Skeletal muscle satellite cell (primary cell): ENCODE results near the gene CCT7.
"Not testable (repeated sequence)": the region's sequence is repeated elsewhere in the genome, so short reads cannot be mapped to it uniquely, and the experiment has no call there.

Experiments
- H3K27me3 ChIP-seq: 2 replicates; pipeline ENCODE4 v1.7.0; 2013; ENCODE audit warnings: low read length; ENCODE audit not compliant: control insufficient read depth, insufficient read depth
- H3K36me3 ChIP-seq: 2 replicates; pipeline ENCODE4 v1.7.0; 2013; ENCODE audit warnings: mild to moderate bottlenecking, control low read depth, low read length; ENCODE audit not compliant: insufficient read depth
- H3K4me1 ChIP-seq: 2 replicates; pipeline ENCODE4 v1.7.0; 2013; ENCODE audit warnings: low read length; ENCODE audit not compliant: control insufficient read depth, insufficient read depth
- H3K4me2 ChIP-seq: 2 replicates; pipeline ENCODE4 v1.7.0; 2013; ENCODE audit warnings: mild to moderate bottlenecking, low read length
- H3K4me3 ChIP-seq: 2 replicates; pipeline ENCODE4 v1.7.0; 2013; ENCODE audit warnings: low read length
- H3K9ac ChIP-seq: 2 replicates; pipeline ENCODE4 v1.7.0; 2013; ENCODE audit warnings: mild to moderate bottlenecking, low read depth, low read length, moderate library complexity
- H3K9me3 ChIP-seq: replicated peaks from 2 replicates; pipeline ENCODE4 v1.7.0; 2013; ENCODE audit warnings: mild to moderate bottlenecking, control low read depth, low read length

Gene CCT7

GRCh38 chr2:73258186-73258912 lies 24.2 kb downstream of the CCT7 start:
- H3K4me3 ChIP-seq = no peak overlapping the region
- no peak overlapping the region for H3K9ac ChIP-seq
- H3K27me3 ChIP-seq = no peaks in the 10 kb centered on the region
- no peaks in the 10 kb centered on the region for H3K4me1 ChIP-seq
- peaks cover 15% of the 10 kb centered on the region for H3K36me3 ChIP-seq
- H3K4me2 ChIP-seq = no peak overlapping the region
- no peaks in the 10 kb centered on the region for H3K9me3 ChIP-seq

- peaks cover 10% of the 10 kb centered on the region for H3K36me3 ChIP-seq
These were observed 24.8 kb downstream of the CCT7 start for GRCh38 chr2:73258913-73259215.

GRCh38 chr2:73259276-73259675 lies 25.2 kb downstream of the CCT7 start:
- Histone ChIP-seq H3K36me3 (peaks cover 6% of the 10 kb centered on the region), H3K9ac (no peak overlapping the region), H3K9me3 (no peaks in the 10 kb centered on the region), H3K27me3 (no peaks in the 10 kb centered on the region), H3K4me2 (no peak overlapping the region), H3K4me1 (no peaks in the 10 kb centered on the region), H3K4me3 (no peak overlapping the region)

More at GRCh38 chr2:73258913-73259215, 24.8 kb downstream of the CCT7 start:
- Histone ChIP-seq H3K4me3 (no peak overlapping the region), H3K4me1 (no peaks in the 10 kb centered on the region), H3K9me3 (no peaks in the 10 kb centered on the region), H3K4me2 (no peak overlapping the region), H3K27me3 (no peaks in the 10 kb centered on the region), H3K9ac (no peak overlapping the region)

GRCh38 chr2:73259704-73260337 lies 25.7 kb downstream of the CCT7 start:
- H3K9ac ChIP-seq = no peak overlapping the region
- no peaks in the 10 kb centered on the region for H3K9me3 ChIP-seq
- no peak overlapping the region for H3K4me3 ChIP-seq
- no peaks in the 10 kb centered on the region for H3K27me3 ChIP-seq
- no peak overlapping the region for H3K4me2 ChIP-seq
- no peaks in the 10 kb centered on the region for H3K4me1 ChIP-seq
- peaks cover 2% of the 10 kb centered on the region for H3K36me3 ChIP-seq

GRCh38 chr2:73260338-73260984 lies 26.4 kb downstream of the CCT7 start:
- Histone ChIP-seq H3K9ac (no peak overlapping the region), H3K9me3 (no peaks in the 10 kb centered on the region), H3K27me3 (no peaks in the 10 kb centered on the region), H3K4me1 (no peaks in the 10 kb centered on the region), H3K36me3 (no peaks in the 10 kb centered on the region), H3K4me2 (no peak overlapping the region), H3K4me3 (no peak overlapping the region)

GRCh38 chr2:73262108-73262651 lies 28.1 kb downstream of the CCT7 start:
- H3K4me3 ChIP-seq = no peak overlapping the region
- H3K27me3 ChIP-seq = peaks cover 4% of the 10 kb centered on the region
- no peak overlapping the region for H3K9ac ChIP-seq
- no peak overlapping the region for H3K4me2 ChIP-seq
- peaks cover 9% of the 10 kb centered on the region for H3K4me1 ChIP-seq
- no peaks in the 10 kb centered on the region for H3K36me3 ChIP-seq
- H3K9me3 ChIP-seq = no peaks in the 10 kb centered on the region

GRCh38 chr2:73262691-73263429 lies 28.8 kb downstream of the CCT7 start:
- H3K4me2 ChIP-seq, H3K9ac ChIP-seq, H3K36me3 ChIP-seq, H3K4me3 ChIP-seq, H3K4me1 ChIP-seq, H3K9me3 ChIP-seq: not testable (repeated sequence)
- peaks cover 11% of the 10 kb centered on the region for H3K27me3 ChIP-seq

GRCh38 chr2:73263540-73264331 lies 29.6 kb downstream of the CCT7 start:
- H3K4me2 ChIP-seq = no peak overlapping the region
- H3K9me3 ChIP-seq = no peaks in the 10 kb centered on the region
- H3K9ac ChIP-seq = no peak overlapping the region
- no peak overlapping the region for H3K4me3 ChIP-seq
- H3K4me1 ChIP-seq = peaks cover 11% of the 10 kb centered on the region
- no peaks in the 10 kb centered on the region for H3K36me3 ChIP-seq
- peaks cover 20% of the 10 kb centered on the region for H3K27me3 ChIP-seq

- peaks cover 16% of the 10 kb centered on the region for H3K4me1 ChIP-seq
- peaks cover 25% of the 10 kb centered on the region for H3K27me3 ChIP-seq
- H3K4me2 ChIP-seq = no peak overlapping the region
- H3K36me3 ChIP-seq = no peaks in the 10 kb centered on the region
- no peak overlapping the region for H3K4me3 ChIP-seq
- no peak overlapping the region for H3K9ac ChIP-seq
- H3K9me3 ChIP-seq = no peaks in the 10 kb centered on the region
These were observed 30.2 kb downstream of the CCT7 start for GRCh38 chr2:73264332-73264606.

GRCh38 chr2:73264783-73265182 lies 30.7 kb downstream of the CCT7 start:
- Histone ChIP-seq H3K36me3 (no peaks in the 10 kb centered on the region), H3K9me3 (no peaks in the 10 kb centered on the region), H3K27me3 (peaks cover 31% of the 10 kb centered on the region), H3K4me1 (peaks cover 18% of the 10 kb centered on the region), H3K4me3 (no peak overlapping the region), H3K4me2 (no peak overlapping the region), H3K9ac (no peak overlapping the region)
